Stimulated activated memory B cell treated with anti-CD40 and anti-IgM and Interleukin-4, amounts not matched to agents 10 μg/mL and 1 μg/mL and 100 μg/mL, for 72 hours (primary cell): ENCODE measurements around the gene RC3H2.
"Not testable (repeated sequence)": the region's sequence is repeated elsewhere in the genome, so short reads cannot be mapped to it uniquely, and the experiment has no call there.

Experiments
- ATAC-seq: fragments of 150-1000 bp; cut with Tn5 transposase; 2 replicates; pipeline ENCODE4 v1.10.0; 2021
- H3K27ac Mint-ChIP-seq: one replicate; pipeline ENCODE4 v1.8.0; 2022; ENCODE audit warnings: mild to moderate bottlenecking, mixed read lengths
- H3K27me3 Mint-ChIP-seq: one replicate; pipeline ENCODE4 v1.8.0; 2022; ENCODE audit warnings: mixed read lengths
- H3K36me3 Mint-ChIP-seq: one replicate; pipeline ENCODE4 v1.8.0; 2022; ENCODE audit warnings: mixed read lengths
- H3K4me1 Mint-ChIP-seq: one replicate; pipeline ENCODE4 v1.8.0; 2022; ENCODE audit warnings: mixed read lengths
- H3K4me3 Mint-ChIP-seq: one replicate; pipeline ENCODE4 v1.8.0; 2022; ENCODE audit warnings: mild to moderate bottlenecking, moderate library complexity, mixed read lengths
- H3K9me3 Mint-ChIP-seq: one replicate; pipeline ENCODE4 v1.8.0; 2022; ENCODE audit warnings: mixed read lengths

The RC3H2 gene

GRCh38 chr9:122835313-122835731 is 69.8 kb downstream of the RC3H2 start:
- H3K27me3 Mint-ChIP-seq, result no peaks in the 10 kb centered on the region

GRCh38 chr9:122832194-122832593 is 73.0 kb downstream of the RC3H2 start:
- H3K9me3 Mint-ChIP-seq, result no peaks in the 10 kb centered on the region
- H3K4me1 Mint-ChIP-seq, result peaks cover 17% of the 10 kb centered on the region
- peak overlapping the region; percentile 3 for H3K27ac Mint-ChIP-seq
- H3K27me3 Mint-ChIP-seq, result no peaks in the 10 kb centered on the region
- H3K36me3 Mint-ChIP-seq, result no peaks in the 10 kb centered on the region
- H3K4me3 Mint-ChIP-seq, result no peak overlapping the region
- ATAC-seq, result no peak

More at GRCh38 chr9:122835313-122835731, 69.8 kb downstream of the RC3H2 start:
- H3K27ac Mint-ChIP-seq, result no peak overlapping the region
- H3K36me3 Mint-ChIP-seq, result no peaks in the 10 kb centered on the region
- peak overlapping the region; percentile 15 for H3K4me3 Mint-ChIP-seq
- H3K4me1 Mint-ChIP-seq, result peaks cover 11% of the 10 kb centered on the region
- H3K9me3 Mint-ChIP-seq, result no peaks in the 10 kb centered on the region
- no peak for ATAC-seq

DNA sequence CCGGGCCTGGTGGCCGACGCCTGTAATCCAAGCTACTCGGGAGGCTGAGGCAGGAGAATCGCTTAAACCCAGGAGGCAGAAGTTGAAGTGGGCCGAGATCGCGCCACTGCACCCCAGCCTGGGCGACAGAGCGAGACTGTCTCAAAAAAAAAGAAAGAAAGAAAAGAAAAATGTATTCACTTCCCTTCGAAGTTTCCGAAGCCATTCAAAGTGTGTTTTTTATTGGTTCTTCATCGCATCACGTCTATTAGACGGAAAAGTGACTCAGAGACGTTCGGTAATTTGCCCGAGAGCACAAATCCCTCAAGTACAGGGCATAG is 76.2 kb downstream of the RC3H2 start:
- H3K4me1 Mint-ChIP-seq, result peaks cover 27% of the 10 kb centered on the region
- H3K9me3 Mint-ChIP-seq, result not testable (repeated sequence)
- H3K4me3 Mint-ChIP-seq, result peak overlapping the region; percentile 98

DNA sequence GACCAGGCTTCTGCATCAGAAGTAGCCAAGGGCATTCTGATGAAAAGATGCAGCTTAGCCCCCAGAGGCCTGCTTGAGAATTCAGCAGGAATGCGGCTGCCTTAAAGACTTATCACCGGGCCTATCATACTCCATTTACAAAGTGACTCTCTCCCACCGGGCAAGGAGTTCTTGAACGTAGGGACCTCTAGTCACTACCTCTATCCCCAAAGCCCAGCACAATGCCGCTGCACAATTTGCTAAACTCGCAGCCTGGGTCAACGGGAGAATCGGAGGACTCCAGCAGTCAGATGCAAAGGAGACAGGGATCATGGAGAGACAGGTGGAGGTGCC is 77.4 kb downstream of the RC3H2 start:
- Mint-ChIP-seq H3K27ac (peak overlapping the region; percentile 93), H3K36me3 (peaks cover 5% of the 10 kb centered on the region), H3K4me1 (peaks cover 31% of the 10 kb centered on the region), H3K27me3 (no peaks in the 10 kb centered on the region), H3K9me3 (no peaks in the 10 kb centered on the region), H3K4me3 (peak overlapping the region; percentile 98)
- peak; percentile 14 for ATAC-seq

More for the DNA sequence above, 76.2 kb downstream of the RC3H2 start:
- not testable (repeated sequence) for ATAC-seq, H3K27me3 Mint-ChIP-seq, H3K36me3 Mint-ChIP-seq
- peak overlapping the region; percentile 93 for H3K27ac Mint-ChIP-seq

DNA sequence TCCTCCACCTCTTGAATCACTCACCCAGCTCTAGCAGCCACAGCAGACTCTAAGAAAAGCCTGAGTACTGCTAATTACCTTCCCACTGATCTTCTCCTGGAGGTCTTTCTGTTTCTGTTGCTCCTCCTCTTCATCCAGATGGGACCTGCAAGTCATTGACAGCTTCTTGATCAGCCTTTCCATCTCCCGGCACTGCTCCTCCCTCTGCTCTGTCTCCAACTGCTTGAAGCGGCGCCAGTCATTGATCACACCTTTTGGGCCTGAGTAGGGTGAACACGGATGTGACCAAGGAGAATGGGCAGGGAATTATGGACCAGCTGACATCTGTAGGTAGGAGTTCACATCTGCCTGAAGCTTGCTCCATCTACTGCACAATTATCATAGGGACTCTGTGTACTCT is 82.2 kb downstream of the RC3H2 start:
- Mint-ChIP-seq H3K27ac (no peak overlapping the region), H3K4me3 (no peak overlapping the region)

DNA sequence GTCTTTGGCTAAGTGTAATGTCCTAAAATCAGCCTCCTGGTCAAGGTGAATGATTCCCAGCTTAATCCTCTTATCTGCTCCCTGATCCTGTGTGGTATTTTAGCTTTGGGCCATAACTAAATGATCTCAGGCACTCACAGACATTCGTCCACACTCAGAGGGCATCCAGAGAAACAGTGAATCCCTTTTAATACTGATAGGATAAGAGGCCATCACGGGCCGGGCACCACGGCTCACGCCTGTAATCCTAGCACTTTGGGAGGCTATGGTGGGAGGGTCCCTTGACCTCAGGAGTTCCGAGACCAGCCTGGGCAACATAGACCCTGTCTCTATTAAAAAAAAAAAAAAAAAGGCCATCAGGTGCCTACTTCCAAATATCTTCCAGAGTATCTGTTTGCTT is 83.1 kb downstream of the RC3H2 start:
- no peak overlapping the region for H3K4me3 Mint-ChIP-seq
- H3K27me3 Mint-ChIP-seq, result no peaks in the 10 kb centered on the region
- H3K4me1 Mint-ChIP-seq, result peaks cover 32% of the 10 kb centered on the region
- peaks cover 27% of the 10 kb centered on the region for H3K36me3 Mint-ChIP-seq
- no peak overlapping the region for H3K27ac Mint-ChIP-seq
- no peaks in the 10 kb centered on the region for H3K9me3 Mint-ChIP-seq
- no peak for ATAC-seq

More for the DNA sequence above, 82.2 kb downstream of the RC3H2 start:
- ATAC-seq, result no peak
- Mint-ChIP-seq H3K27me3 (no peaks in the 10 kb centered on the region), H3K4me1 (peaks cover 39% of the 10 kb centered on the region), H3K9me3 (no peaks in the 10 kb centered on the region), H3K36me3 (peaks cover 27% of the 10 kb centered on the region)

DNA sequence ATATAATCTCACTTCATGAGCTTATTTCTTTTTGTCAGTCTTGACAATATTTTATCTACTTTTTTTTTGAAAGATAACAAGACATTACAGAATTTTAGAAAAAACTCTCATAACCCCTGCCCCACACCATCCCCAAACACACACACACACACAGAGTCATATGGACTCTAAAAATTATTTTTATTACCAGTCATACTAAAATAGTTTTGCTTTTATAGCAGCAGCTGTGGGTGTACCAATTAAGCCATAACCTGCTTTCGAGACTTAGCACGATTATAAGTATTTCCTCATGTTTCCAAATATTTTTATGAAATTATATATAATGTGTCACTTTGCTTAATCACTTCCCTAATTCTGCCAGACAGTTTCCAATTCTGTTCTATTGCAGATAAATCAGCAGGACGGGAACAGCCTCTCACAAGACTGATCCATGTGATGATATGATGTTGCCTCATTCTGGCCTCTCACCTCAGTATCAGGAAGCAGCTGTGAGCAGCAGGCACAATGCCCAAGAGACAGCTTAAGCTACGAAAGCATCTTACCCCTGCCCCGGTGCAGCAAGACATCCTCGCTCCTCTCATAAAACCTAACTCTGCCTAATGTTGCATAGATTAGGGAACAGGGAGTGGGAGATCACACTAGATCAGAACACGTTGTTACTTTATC is 83.7 kb downstream of the RC3H2 start:
- ATAC-seq, result no peak
- peaks cover 33% of the 10 kb centered on the region for H3K36me3 Mint-ChIP-seq
- no peaks in the 10 kb centered on the region for H3K27me3 Mint-ChIP-seq
- H3K4me1 Mint-ChIP-seq, result peaks cover 27% of the 10 kb centered on the region
- H3K9me3 Mint-ChIP-seq, result no peaks in the 10 kb centered on the region
- H3K4me3 Mint-ChIP-seq, result no peak overlapping the region
- H3K27ac Mint-ChIP-seq, result no peak overlapping the region

- no peak for ATAC-seq
- no peak overlapping the region for H3K4me3 Mint-ChIP-seq
- H3K9me3 Mint-ChIP-seq, result no peaks in the 10 kb centered on the region
- no peak overlapping the region for H3K27ac Mint-ChIP-seq
- H3K36me3 Mint-ChIP-seq, result peaks cover 39% of the 10 kb centered on the region
- no peaks in the 10 kb centered on the region for H3K27me3 Mint-ChIP-seq
- H3K4me1 Mint-ChIP-seq, result peaks cover 26% of the 10 kb centered on the region
These were observed 84.7 kb downstream of the RC3H2 start for GRCh38 chr9:122820490-122820845.

GRCh38 chr9:122819791-122820489 is 85.2 kb downstream of the RC3H2 start:
- Mint-ChIP-seq H3K36me3 (peaks cover 42% of the 10 kb centered on the region), H3K27ac (no peak overlapping the region), H3K4me1 (peaks cover 30% of the 10 kb centered on the region), H3K4me3 (no peak overlapping the region), H3K9me3 (no peaks in the 10 kb centered on the region), H3K27me3 (no peaks in the 10 kb centered on the region)
- ATAC-seq, result no peak

- Mint-ChIP-seq H3K9me3 (no peaks in the 10 kb centered on the region), H3K27ac (no peak overlapping the region), H3K4me3 (no peak overlapping the region), H3K27me3 (no peaks in the 10 kb centered on the region), H3K36me3 (peaks cover 48% of the 10 kb centered on the region), H3K4me1 (peaks cover 30% of the 10 kb centered on the region)
- no peak for ATAC-seq
These were observed 85.8 kb downstream of the RC3H2 start for GRCh38 chr9:122819326-122819725.

GRCh38 chr9:122816163-122816867 is 88.8 kb downstream of the RC3H2 start:
- H3K4me3 Mint-ChIP-seq, result peak overlapping the region; percentile 47
- ATAC-seq, result no peak
- peaks cover 19% of the 10 kb centered on the region for H3K4me1 Mint-ChIP-seq
- peak overlapping the region; percentile 35 for H3K27ac Mint-ChIP-seq
- H3K36me3 Mint-ChIP-seq, result peaks cover 36% of the 10 kb centered on the region
- H3K27me3 Mint-ChIP-seq, result no peaks in the 10 kb centered on the region
- no peaks in the 10 kb centered on the region for H3K9me3 Mint-ChIP-seq

DNA sequence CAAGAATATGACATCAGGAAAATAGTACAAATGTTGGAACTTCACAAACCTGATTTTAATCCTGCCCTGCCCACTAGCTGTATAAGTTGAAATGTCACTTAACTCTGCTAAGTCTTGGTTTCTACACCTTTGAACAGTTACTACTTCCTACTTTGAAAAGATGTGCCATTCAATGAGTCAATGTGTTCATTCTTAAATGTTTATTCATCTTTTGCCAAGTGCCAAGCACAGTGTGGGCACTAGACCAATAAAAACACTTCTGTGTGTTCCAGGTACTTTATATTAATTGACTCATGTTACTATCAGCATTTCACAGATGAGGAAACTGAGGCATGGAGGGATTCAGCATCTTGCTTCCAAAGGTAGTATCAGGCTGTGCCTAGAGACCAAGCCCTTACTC is 89.6 kb downstream of the RC3H2 start:
- ATAC-seq, result no peak
- Mint-ChIP-seq H3K27ac (no peak overlapping the region), H3K9me3 (no peaks in the 10 kb centered on the region), H3K27me3 (no peaks in the 10 kb centered on the region), H3K36me3 (peaks cover 30% of the 10 kb centered on the region), H3K4me1 (peaks cover 19% of the 10 kb centered on the region), H3K4me3 (no peak overlapping the region)

DNA sequence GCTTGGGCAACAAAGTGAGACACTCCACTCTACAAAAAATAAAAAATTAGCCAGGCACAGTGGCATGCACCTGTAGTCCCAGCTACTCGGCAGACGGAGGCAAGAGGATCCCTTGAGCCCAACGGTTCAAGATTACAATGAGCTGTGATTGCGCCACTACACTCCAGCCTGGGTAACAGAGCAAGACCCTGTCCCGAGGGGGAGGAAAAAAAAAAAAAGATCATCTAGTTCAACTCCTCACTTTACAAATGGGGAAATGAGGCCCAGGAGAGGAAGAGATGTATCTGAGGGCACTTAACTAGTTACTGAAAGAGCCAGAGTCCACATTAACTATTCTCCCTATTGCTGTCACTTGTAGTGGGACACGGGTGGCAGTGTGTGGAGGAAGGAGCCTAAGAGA is 90.6 kb downstream of the RC3H2 start:
- peaks cover 19% of the 10 kb centered on the region for H3K4me1 Mint-ChIP-seq
- H3K36me3 Mint-ChIP-seq, result peaks cover 22% of the 10 kb centered on the region
- no peak overlapping the region for H3K4me3 Mint-ChIP-seq
- H3K27ac Mint-ChIP-seq, result no peak overlapping the region
- no peaks in the 10 kb centered on the region for H3K9me3 Mint-ChIP-seq
- no peak for ATAC-seq
- no peaks in the 10 kb centered on the region for H3K27me3 Mint-ChIP-seq

GRCh38 chr9:122812736-122813135 is 92.4 kb downstream of the RC3H2 start:
- ATAC-seq, result no peak
- H3K36me3 Mint-ChIP-seq, result peaks cover 22% of the 10 kb centered on the region
- no peaks in the 10 kb centered on the region for H3K9me3 Mint-ChIP-seq
- H3K27ac Mint-ChIP-seq, result no peak overlapping the region
- peaks cover 19% of the 10 kb centered on the region for H3K4me1 Mint-ChIP-seq
- H3K4me3 Mint-ChIP-seq, result no peak overlapping the region
- H3K27me3 Mint-ChIP-seq, result no peaks in the 10 kb centered on the region

- no peaks in the 10 kb centered on the region for H3K9me3 Mint-ChIP-seq
- peaks cover 16% of the 10 kb centered on the region for H3K36me3 Mint-ChIP-seq
- H3K27me3 Mint-ChIP-seq, result no peaks in the 10 kb centered on the region
- no peak overlapping the region for H3K27ac Mint-ChIP-seq
- peaks cover 11% of the 10 kb centered on the region for H3K4me1 Mint-ChIP-seq
- H3K4me3 Mint-ChIP-seq, result no peak overlapping the region
- ATAC-seq, result peak; percentile 85
These were observed 94.7 kb downstream of the RC3H2 start for GRCh38 chr9:122810306-122810946.
